Neutrophil (primary cell): ENCODE measurements around the gene KIF13A.
A peak's percentile ranks its signal among the peaks of the same experiment; 100 is the strongest.

ENCODE experiments used
- H3K27ac ChIP-seq: fragments of 200-600 bp; sonication (generic); 2 replicates; pipeline ENCODE4 v1.5.1; 2016; ENCODE audit warnings: mild to moderate bottlenecking, moderate library complexity
- H3K27me3 ChIP-seq: fragments of 200-600 bp; sonication (generic); 2 replicates; pipeline ENCODE4 v1.6.0; 2016; ENCODE audit warnings: mild to moderate bottlenecking
- H3K36me3 ChIP-seq: fragments of 200-600 bp; sonication (generic); 2 replicates; pipeline ENCODE4 v1.5.1; 2017
- H3K4me1 ChIP-seq, 2 experiments: fragments of 200-600 bp in 1 of 2; sonication (generic) in 1 of 2; 1 replicate in 1 of 2; 2 replicates in 1 of 2; pipeline versions ENCODE4 v1.5.1 to v1.6.1; 2013 to 2016; ENCODE audit warnings: low read depth in 1 of 2, low read length in 1 of 2, mild to moderate bottlenecking in 1 of 2, moderate library complexity in 1 of 2; ENCODE audit not compliant: control insufficient read depth in 1 of 2, insufficient read depth in 1 of 2
- H3K4me3 ChIP-seq, 2 experiments: fragments of 200-600 bp in 1 of 2; sonication (generic) in 1 of 2; 1 replicate in 1 of 2; 2 replicates in 1 of 2; pipeline ENCODE4 v1.5.1; 2013 to 2016; ENCODE audit warnings: low read depth in 1 of 2, low read length in 1 of 2, mild to moderate bottlenecking in 1 of 2, moderate library complexity in 1 of 2
- H3K9me3 ChIP-seq: fragments of 200-600 bp; sonication (generic); 2 replicates; pipeline ENCODE4 v1.5.1; 2016
- CTCF ChIP-seq: fragments of 200-600 bp; sonication (generic); IDR thresholded peaks from 2 replicates; pipeline ENCODE4 v1.5.1; 2016; ENCODE audit warnings: antibody characterized with exemption

KIF13A gene

GRCh38 chr6:17884498-17885478 is 102.6 kb downstream of the KIF13A start:
- H3K36me3 ChIP-seq, result peaks cover 3% of the 10 kb centered on the region
- H3K27ac ChIP-seq, result peak overlapping the region; percentile 81
- H3K4me3 ChIP-seq, result peak overlapping the region; percentile 1 to 26
- H3K4me1 ChIP-seq, result peaks cover 54 to 56% of the 10 kb centered on the region in 2 experiments
- TF ChIP-seq CTCF, result no peak
- no peaks in the 10 kb centered on the region for H3K27me3 ChIP-seq
- H3K9me3 ChIP-seq, result no peaks in the 10 kb centered on the region

- Histone ChIP-seq H3K4me3 (peak overlapping the region in 1 of 2 experiments; percentile 26), H3K36me3 (no peaks in the 10 kb centered on the region), H3K27ac (peak overlapping the region; percentile 81), H3K9me3 (no peaks in the 10 kb centered on the region), H3K4me1 (peaks cover 54 to 56% of the 10 kb centered on the region in 2 experiments), H3K27me3 (no peaks in the 10 kb centered on the region)
- TF ChIP-seq CTCF, result no peak
Measured at GRCh38 chr6:17883665-17884497, 103.6 kb downstream of the KIF13A start.

- Histone ChIP-seq H3K9me3 (no peaks in the 10 kb centered on the region), H3K27me3 (no peaks in the 10 kb centered on the region), H3K4me3 (peak overlapping the region in 1 of 2 experiments; percentile 33), H3K4me1 (peaks cover 54 to 56% of the 10 kb centered on the region in 2 experiments), H3K27ac (peak overlapping the region; percentile 70), H3K36me3 (no peaks in the 10 kb centered on the region)
- no peak for TF ChIP-seq CTCF
Measured at GRCh38 chr6:17881085-17881858, 106.2 kb downstream of the KIF13A start.

GRCh38 chr6:17879184-17879583 is 108.3 kb downstream of the KIF13A start:
- no peak for TF ChIP-seq CTCF
- no peaks in the 10 kb centered on the region for H3K27me3 ChIP-seq
- no peaks in the 10 kb centered on the region for H3K9me3 ChIP-seq
- no peak overlapping the region for H3K4me3 ChIP-seq
- no peaks in the 10 kb centered on the region for H3K36me3 ChIP-seq
- H3K27ac ChIP-seq, result no peak overlapping the region
- H3K4me1 ChIP-seq, result peaks cover 35 to 37% of the 10 kb centered on the region in 2 experiments

GRCh38 chr6:17878734-17879133 is 108.7 kb downstream of the KIF13A start:
- no peak overlapping the region for H3K27ac ChIP-seq
- H3K4me1 ChIP-seq, result peaks cover 31 to 33% of the 10 kb centered on the region in 2 experiments
- no peaks in the 10 kb centered on the region for H3K9me3 ChIP-seq
- H3K27me3 ChIP-seq, result no peaks in the 10 kb centered on the region
- TF ChIP-seq CTCF, result no peak
- H3K4me3 ChIP-seq, result no peak overlapping the region
- H3K36me3 ChIP-seq, result no peaks in the 10 kb centered on the region
